ENCODE data around the gene CNTNAP1. TPM values are rescaled to one million over a fixed set of nuclear protein-coding genes. Genes with fewer than 3 reads are reported as not detected.

CNTNAP1 gene
- total RNA-seq, 2 donors from 2014 or later: 0.43 to 4.4 TPM

GRCh38 chr17:42678951-42679491, 3.3 kb upstream of the CNTNAP1 start:
- no peaks in the 10 kb centered on the region for H3K36me3 Mint-ChIP-seq
- peak overlapping the region in 1 of 2 donors; percentile 57 for H3K27ac Mint-ChIP-seq
- DNase-seq (ENCODE audit: low spot score in 2 of 2): no peak
- peak; percentile 23 to 39 for ATAC-seq
- no peaks in the 10 kb centered on the region for H3K9me3 Mint-ChIP-seq

DNA sequence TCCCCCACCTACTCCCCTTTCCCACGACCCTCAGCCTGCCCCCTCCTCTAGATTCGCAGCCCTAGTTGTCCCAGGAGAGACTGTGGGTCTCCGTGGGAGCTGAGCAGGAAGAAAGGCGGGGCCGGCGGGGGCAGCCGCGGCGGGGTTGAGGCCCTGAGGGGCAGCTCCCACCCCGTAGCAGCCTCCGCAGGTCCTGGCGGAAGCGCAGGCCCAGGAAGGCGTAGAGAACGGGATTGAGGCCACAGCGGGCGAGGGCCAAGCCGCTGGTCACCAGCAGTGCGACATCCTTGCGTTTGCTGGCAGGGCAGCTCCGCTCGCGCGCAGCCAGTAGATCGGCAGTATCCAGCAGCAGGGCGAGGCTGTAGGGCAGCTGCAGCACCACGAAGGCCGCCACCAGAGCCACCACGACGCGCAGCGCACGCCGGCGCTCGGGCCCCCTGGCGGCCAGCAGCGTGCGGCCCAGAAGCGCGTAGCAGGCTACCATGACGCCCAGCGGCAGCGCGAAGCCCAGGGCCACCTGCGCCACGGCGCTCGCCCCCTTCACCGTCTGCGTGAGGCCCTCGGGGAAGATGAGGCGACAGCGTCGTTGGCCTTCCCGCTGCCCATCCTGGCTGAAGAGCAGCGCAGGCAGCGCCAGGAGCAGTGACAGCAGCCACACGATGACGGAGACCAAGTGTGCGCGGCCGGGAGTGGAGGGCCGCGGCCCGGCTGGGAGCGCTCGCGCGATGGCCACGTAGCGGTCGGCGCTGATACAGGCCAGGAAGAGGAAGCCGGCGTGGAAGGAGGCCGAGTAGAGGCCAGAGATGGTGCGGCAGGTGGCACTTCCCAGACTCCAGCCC, 2.6 kb upstream of the CNTNAP1 start:
- H3K27ac Mint-ChIP-seq: peak overlapping the region in 1 of 2 donors; percentile 29
- ATAC-seq: peak; percentile 48 to 56
- no peaks in the 10 kb centered on the region for H3K36me3 Mint-ChIP-seq
- DNase-seq (ENCODE audit: low spot score in 2 of 2): peak; percentile 79 to 82
- no peaks in the 10 kb centered on the region for H3K9me3 Mint-ChIP-seq

GRCh38 chr17:42680331-42680808, 2.0 kb upstream of the CNTNAP1 start:
- Mint-ChIP-seq H3K27ac (no peak overlapping the region), H3K36me3 (no peaks in the 10 kb centered on the region), H3K9me3 (no peaks in the 10 kb centered on the region)
- ATAC-seq: no peak
- no peak for DNase-seq (ENCODE audit: low spot score in 2 of 2)

DNA sequence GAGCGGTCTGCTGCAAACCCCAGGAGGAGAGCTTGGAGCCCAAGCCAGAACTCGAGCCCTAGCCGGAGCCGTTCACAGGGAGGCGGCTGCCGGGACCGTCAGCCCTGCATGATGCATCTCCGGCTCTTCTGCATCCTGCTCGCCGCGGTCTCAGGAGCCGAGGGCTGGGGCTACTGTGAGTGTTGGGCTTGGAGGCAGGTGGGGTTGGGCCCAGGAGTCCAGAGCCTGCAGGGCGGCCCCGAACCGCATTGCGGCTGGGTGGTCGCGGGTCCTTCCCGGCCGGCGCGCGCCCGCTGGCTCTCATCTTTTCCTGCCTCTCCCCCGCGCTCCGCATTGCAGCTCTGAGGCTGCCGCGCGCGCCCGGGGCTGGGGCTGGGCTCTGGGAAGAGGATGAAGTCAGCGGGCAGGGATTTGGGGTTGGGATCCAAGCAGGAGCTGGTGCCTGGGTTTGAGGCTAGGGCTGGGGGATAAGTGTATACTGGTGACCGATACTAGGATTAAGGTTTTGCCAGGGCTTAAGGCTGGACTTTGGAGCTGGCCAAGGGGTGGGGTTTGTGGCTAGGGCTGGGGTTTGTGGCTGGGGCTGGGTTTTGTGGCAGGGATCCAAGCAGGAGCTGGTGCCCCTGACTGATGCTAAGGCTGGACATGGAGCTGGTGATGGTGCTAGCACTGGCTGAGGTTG, 532 bp downstream of the CNTNAP1 start:
- no peak overlapping the region for H3K27ac Mint-ChIP-seq
- ATAC-seq (no peak), DNase-seq (ENCODE audit: low spot score in 2 of 2) (peak in 1 of 2 donors; percentile 45)
- H3K36me3 Mint-ChIP-seq: no peaks in the 10 kb centered on the region
- H3K9me3 Mint-ChIP-seq: no peaks in the 10 kb centered on the region

DNA sequence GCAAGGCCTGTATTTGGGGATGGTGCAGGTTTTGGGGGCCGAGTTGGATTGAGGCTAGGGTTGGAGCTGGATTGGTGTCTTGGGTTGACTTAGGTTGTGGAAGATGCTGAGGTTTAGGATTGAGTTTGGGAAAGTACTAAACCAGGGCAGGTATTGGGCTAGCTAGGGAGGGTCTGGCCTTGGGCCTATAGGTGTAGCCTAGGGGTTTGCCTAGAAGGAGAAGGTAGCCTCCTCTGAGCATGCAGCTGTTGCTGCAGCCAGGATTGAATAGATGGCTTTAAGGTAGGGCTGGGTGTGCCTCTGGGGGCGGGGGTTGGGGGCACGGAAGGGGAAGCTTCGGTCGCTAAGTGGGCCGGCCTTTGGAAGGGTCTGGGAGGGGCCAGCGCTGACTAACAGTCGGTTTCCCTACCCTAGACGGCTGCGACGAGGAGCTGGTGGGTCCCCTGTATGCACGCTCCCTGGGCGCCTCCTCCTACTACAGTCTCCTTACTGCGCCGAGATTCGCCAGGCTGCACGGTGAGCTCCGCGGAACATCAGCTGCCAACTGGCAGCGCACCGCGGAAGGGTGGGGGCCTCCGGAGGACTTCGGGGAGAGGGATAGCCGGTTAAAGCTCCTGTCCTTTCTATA, 1.2 kb downstream of the CNTNAP1 start:
- Mint-ChIP-seq H3K27ac (no peak overlapping the region), H3K9me3 (no peaks in the 10 kb centered on the region), H3K36me3 (no peaks in the 10 kb centered on the region)
- DNase-seq (ENCODE audit: low spot score in 2 of 2): no peak
- ATAC-seq: no peak

DNA sequence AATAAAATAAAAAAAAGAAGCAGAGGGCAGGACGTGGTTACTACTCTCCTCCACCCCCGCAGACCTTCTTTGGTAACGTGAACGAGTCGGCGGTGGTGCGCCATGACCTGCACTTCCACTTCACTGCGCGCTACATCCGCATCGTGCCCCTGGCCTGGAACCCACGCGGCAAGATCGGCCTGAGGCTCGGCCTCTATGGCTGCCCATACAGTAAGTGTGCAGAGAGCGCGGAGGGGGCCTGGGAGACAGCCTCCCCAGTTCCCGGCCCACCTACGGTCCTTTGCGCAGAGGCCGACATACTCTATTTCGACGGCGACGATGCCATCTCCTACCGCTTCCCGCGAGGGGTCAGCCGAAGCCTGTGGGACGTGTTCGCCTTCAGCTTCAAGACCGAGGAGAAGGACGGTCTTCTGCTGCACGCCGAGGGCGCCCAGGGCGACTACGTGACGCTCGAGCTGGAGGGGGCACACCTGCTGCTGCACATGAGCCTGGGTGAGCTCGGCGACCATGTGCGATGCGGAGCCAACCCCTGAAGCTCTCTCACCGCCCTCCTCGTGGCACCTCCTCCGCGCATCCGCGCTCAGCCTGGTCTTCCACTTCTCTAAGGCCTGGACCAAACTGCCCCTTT, 2.7 kb downstream of the CNTNAP1 start:
- Mint-ChIP-seq H3K27ac (no peak overlapping the region), H3K36me3 (no peaks in the 10 kb centered on the region), H3K9me3 (no peaks in the 10 kb centered on the region)
- DNase-seq (ENCODE audit: low spot score in 2 of 2): no peak
- ATAC-seq: no peak

GRCh38 chr17:42685831-42686230, 3.5 kb downstream of the CNTNAP1 start:
- no peaks in the 10 kb centered on the region for H3K9me3 Mint-ChIP-seq
- DNase-seq (ENCODE audit: low spot score in 2 of 2) (no peak), ATAC-seq (no peak)
- H3K36me3 Mint-ChIP-seq: no peaks in the 10 kb centered on the region
- H3K27ac Mint-ChIP-seq: no peak overlapping the region

GRCh38 chr17:42686520-42687128, 4.3 kb downstream of the CNTNAP1 start:
- H3K9me3 Mint-ChIP-seq: no peaks in the 10 kb centered on the region
- DNase-seq (ENCODE audit: low spot score in 2 of 2): no peak
- no peak overlapping the region for H3K27ac Mint-ChIP-seq
- no peaks in the 10 kb centered on the region for H3K36me3 Mint-ChIP-seq
- no peak for ATAC-seq

DNA sequence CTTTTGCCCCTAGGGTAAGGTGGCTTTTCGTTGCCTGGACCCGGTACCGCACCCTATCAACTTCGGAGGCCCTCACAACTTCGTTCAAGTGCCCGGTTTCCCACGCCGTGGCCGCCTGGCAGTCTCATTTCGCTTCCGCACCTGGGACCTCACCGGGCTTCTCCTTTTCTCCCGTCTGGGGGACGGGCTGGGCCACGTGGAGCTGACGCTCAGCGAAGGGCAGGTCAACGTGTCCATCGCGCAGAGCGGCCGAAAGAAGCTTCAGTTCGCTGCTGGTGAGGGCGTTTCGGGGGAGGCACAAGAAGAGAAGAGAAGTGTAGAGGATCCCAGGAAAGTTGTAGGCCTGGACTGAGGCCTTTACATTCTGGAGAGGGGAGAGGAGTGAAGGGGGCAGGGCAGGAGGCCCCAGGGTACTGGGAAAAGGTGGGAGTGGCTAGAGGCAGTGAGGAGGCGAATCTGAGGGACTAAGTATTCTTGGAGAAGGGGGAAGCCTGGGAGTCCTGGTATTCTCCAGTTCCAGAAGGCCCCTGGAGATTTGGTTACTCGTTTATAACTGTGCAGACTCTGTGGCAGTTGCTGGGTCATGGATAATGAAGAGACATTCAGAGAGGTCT, 5.5 kb downstream of the CNTNAP1 start:
- peak overlapping the region in 1 of 2 donors; percentile 66 for H3K27ac Mint-ChIP-seq
- H3K9me3 Mint-ChIP-seq: no peaks in the 10 kb centered on the region
- DNase-seq (ENCODE audit: low spot score in 2 of 2): no peak
- H3K36me3 Mint-ChIP-seq: no peaks in the 10 kb centered on the region
- ATAC-seq: no peak

DNA sequence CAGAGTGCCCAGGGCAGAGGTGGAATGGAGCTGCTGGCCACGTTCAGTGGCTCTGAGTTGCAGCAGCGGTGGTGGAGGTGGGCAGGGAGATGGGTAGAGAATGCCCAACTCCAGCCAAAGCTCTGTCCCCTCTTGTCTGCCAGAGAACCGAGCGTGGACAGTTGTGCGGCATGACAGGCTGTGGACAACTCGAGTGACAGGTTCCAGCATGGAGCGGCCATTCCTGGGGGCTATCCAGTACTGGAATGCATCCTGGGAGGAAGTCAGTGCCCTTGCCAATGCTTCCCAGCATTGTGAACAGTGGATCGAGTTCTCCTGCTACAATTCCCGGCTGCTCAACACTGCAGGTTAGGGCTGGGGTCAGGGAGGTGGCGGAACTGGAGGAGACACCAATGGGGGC, 8.3 kb downstream of the CNTNAP1 start:
- no peak for DNase-seq (ENCODE audit: low spot score in 2 of 2)
- no peak overlapping the region for H3K27ac Mint-ChIP-seq
- H3K9me3 Mint-ChIP-seq: no peaks in the 10 kb centered on the region
- no peak for ATAC-seq
- no peaks in the 10 kb centered on the region for H3K36me3 Mint-ChIP-seq

DNA sequence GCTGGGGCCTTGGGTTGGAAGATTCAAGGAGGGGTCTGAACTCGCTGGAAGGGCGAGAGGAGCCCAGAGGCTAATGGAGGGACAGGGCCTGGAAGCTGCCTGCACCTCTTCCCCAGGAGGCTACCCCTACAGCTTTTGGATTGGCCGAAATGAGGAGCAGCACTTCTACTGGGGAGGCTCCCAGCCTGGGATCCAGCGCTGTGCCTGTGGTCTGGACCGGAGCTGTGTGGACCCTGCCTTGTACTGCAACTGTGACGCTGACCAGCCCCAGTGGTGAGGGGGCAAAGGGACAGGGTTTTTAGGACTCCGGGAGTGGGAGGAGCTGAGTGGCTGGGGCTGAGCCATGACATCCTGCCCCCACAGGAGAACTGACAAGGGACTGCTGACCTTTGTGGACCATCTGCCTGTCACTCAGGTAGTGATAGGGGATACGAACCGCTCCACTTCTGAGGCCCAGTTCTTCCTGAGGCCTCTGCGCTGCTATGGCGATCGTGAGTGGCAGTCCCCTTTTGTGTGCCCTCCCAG, 8.8 kb downstream of the CNTNAP1 start:
- DNase-seq (ENCODE audit: low spot score in 2 of 2): no peak
- ATAC-seq: no peak
- Mint-ChIP-seq H3K36me3 (no peaks in the 10 kb centered on the region), H3K27ac (no peak overlapping the region), H3K9me3 (no peaks in the 10 kb centered on the region)

- no peak overlapping the region for H3K27ac Mint-ChIP-seq
- ATAC-seq: no peak
Observed at GRCh38 chr17:42692489-42692888, 10.2 kb downstream of the CNTNAP1 start.

DNA sequence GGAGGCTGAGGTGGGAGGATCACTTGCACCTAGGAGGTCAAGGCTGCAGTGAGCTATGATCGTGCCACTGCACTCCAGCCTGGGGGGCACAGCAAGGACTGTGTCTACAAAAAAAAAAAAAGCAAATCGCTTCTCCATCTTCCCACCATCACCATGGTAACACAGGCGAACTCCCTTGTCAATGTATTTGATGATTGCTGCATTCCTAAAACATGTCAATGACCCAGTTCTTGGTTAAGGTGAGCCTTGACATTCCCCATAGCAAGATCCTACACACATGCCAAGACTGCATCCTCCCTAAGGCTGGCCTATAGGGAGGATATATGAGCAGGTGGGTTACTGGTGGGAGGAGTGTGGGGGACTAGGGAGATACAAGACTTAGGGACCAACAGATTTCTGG, 12.2 kb downstream of the CNTNAP1 start:
- Mint-ChIP-seq H3K36me3 (no peaks in the 10 kb centered on the region), H3K9me3 (no peaks in the 10 kb centered on the region), H3K27ac (no peak overlapping the region)
- ATAC-seq: no peak
- DNase-seq (ENCODE audit: low spot score in 2 of 2): no peak

More at GRCh38 chr17:42692489-42692888, 10.2 kb downstream of the CNTNAP1 start:
- Mint-ChIP-seq H3K9me3 (no peaks in the 10 kb centered on the region), H3K36me3 (no peaks in the 10 kb centered on the region)
- DNase-seq (ENCODE audit: low spot score in 2 of 2): no peak

- Mint-ChIP-seq H3K27ac (no peak overlapping the region), H3K9me3 (no peaks in the 10 kb centered on the region), H3K36me3 (no peaks in the 10 kb centered on the region)
- ATAC-seq: no peak
- no peak for DNase-seq (ENCODE audit: low spot score in 2 of 2)
Observed at GRCh38 chr17:42695500-42695899, 13.2 kb downstream of the CNTNAP1 start.

- DNase-seq (ENCODE audit: low spot score in 2 of 2) (no peak), ATAC-seq (no peak)
- Mint-ChIP-seq H3K36me3 (peaks cover 0 to 8% of the 10 kb centered on the region in 2 donors), H3K27ac (no peak overlapping the region), H3K9me3 (no peaks in the 10 kb centered on the region)
Observed at GRCh38 chr17:42697108-42697811, 14.9 kb downstream of the CNTNAP1 start.

Measured in activated naive CD4-positive, alpha-beta T cell treated with anti-CD3 and anti-CD28 coated beads, Interleukin-2, amount 50 U/mL, for 72 hours (primary cell).